ENCODE measurements around the gene BNIP3.
"Not testable (repeated sequence)": the region's sequence is repeated elsewhere in the genome, so short reads cannot be mapped to it uniquely, and the experiment has no call there.

The BNIP3 gene

GRCh38 chr10:131987301-131987700 is 5.6 kb upstream of the BNIP3 start:
- peaks cover 24% of the 10 kb centered on the region for H3K27me3 ChIP-seq (ENCODE audit: insufficient read depth, low read length)
- not testable (repeated sequence) for H3K4me3 ChIP-seq (ENCODE audit: low read length); H3K9ac ChIP-seq (ENCODE audit: low read depth, low read length); H3K4me1 ChIP-seq (ENCODE audit: insufficient read depth, low read length); H3K36me3 ChIP-seq (ENCODE audit: insufficient read depth, low read length); H3K9me3 ChIP-seq (ENCODE audit: insufficient read depth, low read depth, low read length); H3K27ac ChIP-seq (ENCODE audit: low read depth, low read length)
- 93% methylated on average over 4 of the region's 5 CpGs for WGBS

DNA sequence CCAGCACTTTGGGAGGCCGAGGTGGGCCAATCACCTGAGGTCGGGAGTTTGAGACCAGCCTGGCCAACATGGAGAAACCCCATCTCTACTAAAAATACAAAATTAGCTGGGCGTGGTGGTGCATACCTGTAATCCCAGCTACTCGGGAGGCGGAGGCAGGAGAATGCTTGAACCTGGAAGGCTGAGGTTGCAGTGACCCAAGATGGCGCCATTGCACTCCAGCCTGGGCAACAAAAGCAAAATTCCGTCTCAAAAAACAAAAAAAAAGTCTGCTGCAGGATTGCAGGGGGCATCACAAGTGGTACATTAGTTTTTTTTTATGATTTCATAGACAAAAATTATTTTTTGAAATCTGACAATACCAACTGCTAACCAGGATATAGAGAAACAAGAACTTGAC is 5.1 kb upstream of the BNIP3 start:
- not testable (repeated sequence) for H3K9ac ChIP-seq (ENCODE audit: low read depth, low read length); H3K9me3 ChIP-seq (ENCODE audit: insufficient read depth, low read depth, low read length); H3K4me3 ChIP-seq (ENCODE audit: low read length); H3K36me3 ChIP-seq (ENCODE audit: insufficient read depth, low read length); H3K4me1 ChIP-seq (ENCODE audit: insufficient read depth, low read length); H3K27ac ChIP-seq (ENCODE audit: low read depth, low read length)
- 93% methylated on average over 7 of the region's 7 CpGs for WGBS
- H3K27me3 ChIP-seq (ENCODE audit: insufficient read depth, low read length), result peaks cover 27% of the 10 kb centered on the region

DNA sequence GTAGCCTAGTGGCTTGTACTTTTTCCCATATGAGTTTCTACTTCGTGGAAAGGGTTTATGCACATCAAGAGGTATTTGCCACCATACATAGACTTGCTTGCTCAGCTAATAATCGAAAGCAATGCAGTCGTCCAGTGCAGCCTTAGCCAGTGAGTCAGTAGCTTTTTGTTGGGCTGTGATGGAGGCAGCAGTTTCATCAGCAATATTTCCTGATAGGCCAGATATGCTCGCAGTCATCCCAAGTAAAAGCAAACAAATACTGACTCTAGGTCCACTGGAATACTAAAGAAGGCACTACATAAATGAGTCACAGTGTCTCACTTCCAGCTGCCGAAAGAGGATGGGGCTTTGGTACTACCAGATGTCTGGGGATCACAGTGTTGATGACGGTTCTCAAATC is 2.1 kb upstream of the BNIP3 start:
- WGBS, result 85% methylated on average over 6 of the region's 6 CpGs
- no peak overlapping the region for H3K27ac ChIP-seq (ENCODE audit: low read depth, low read length)
- H3K9ac ChIP-seq (ENCODE audit: low read depth, low read length), result no peak overlapping the region
- H3K4me3 ChIP-seq (ENCODE audit: low read length), result no peak overlapping the region
- H3K9me3 ChIP-seq (ENCODE audit: insufficient read depth, low read depth, low read length), result peaks cover 3% of the 10 kb centered on the region; the same call in 1 of the 2 replicates
- H3K4me1 ChIP-seq (ENCODE audit: insufficient read depth, low read length), result peaks cover 13% of the 10 kb centered on the region
- no peaks in the 10 kb centered on the region for H3K36me3 ChIP-seq (ENCODE audit: insufficient read depth, low read length)
- peaks cover 33% of the 10 kb centered on the region for H3K27me3 ChIP-seq (ENCODE audit: insufficient read depth, low read length)

DNA sequence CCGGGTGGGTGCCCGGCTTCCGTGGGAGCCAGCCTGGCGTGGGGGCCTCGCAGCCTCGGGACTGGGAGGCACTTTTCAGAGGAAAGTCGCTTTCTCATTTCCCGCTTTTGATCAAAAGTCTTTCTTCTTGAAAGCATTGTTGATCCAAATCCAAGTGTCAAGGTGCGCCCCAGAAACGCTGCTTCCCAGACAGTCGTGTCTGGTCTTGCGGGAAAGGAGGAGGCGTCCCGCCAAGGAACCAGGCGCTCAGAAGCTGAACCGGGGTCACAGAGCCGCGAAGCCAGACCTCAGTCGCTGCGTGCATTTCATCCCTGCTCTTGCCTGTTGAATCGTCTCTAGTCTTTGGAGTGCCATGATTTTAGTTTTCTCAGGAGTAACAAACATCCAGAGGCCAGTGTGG is 1.1 kb upstream of the BNIP3 start:
- WGBS, result 74% methylated on average over 21 of the region's 21 CpGs
- no peak overlapping the region for H3K27ac ChIP-seq (ENCODE audit: low read depth, low read length)
- peak overlapping the region; percentile 74 for H3K4me3 ChIP-seq (ENCODE audit: low read length)
- H3K4me1 ChIP-seq (ENCODE audit: insufficient read depth, low read length), result peaks cover 19% of the 10 kb centered on the region
- no peak overlapping the region for H3K9ac ChIP-seq (ENCODE audit: low read depth, low read length)
- peaks cover 33% of the 10 kb centered on the region for H3K27me3 ChIP-seq (ENCODE audit: insufficient read depth, low read length)
- H3K9me3 ChIP-seq (ENCODE audit: insufficient read depth, low read depth, low read length), result peaks cover 3% of the 10 kb centered on the region; the same call in 1 of the 2 replicates
- H3K36me3 ChIP-seq (ENCODE audit: insufficient read depth, low read length), result no peaks in the 10 kb centered on the region; the same call in 1 of the 2 replicates

GRCh38 chr10:131982185-131982756 is 548 bp upstream of the BNIP3 start:
- Histone ChIP-seq H3K9me3 (ENCODE audit: insufficient read depth, low read depth, low read length) (peaks cover 3% of the 10 kb centered on the region; the same call in 1 of the 2 replicates), H3K9ac (ENCODE audit: low read depth, low read length) (peak overlapping the region; percentile 51; the same call in 1 of the 2 replicates), H3K4me1 (ENCODE audit: insufficient read depth, low read length) (peaks cover 20% of the 10 kb centered on the region), H3K4me3 (ENCODE audit: low read length) (peak overlapping the region; percentile 74), H3K27ac (ENCODE audit: low read depth, low read length) (no peak overlapping the region), H3K36me3 (ENCODE audit: insufficient read depth, low read length) (no peaks in the 10 kb centered on the region; the same call in 1 of the 2 replicates), H3K27me3 (ENCODE audit: insufficient read depth, low read length) (peaks cover 33% of the 10 kb centered on the region)
- 4% methylated on average over 83 of the region's 83 CpGs for WGBS

DNA sequence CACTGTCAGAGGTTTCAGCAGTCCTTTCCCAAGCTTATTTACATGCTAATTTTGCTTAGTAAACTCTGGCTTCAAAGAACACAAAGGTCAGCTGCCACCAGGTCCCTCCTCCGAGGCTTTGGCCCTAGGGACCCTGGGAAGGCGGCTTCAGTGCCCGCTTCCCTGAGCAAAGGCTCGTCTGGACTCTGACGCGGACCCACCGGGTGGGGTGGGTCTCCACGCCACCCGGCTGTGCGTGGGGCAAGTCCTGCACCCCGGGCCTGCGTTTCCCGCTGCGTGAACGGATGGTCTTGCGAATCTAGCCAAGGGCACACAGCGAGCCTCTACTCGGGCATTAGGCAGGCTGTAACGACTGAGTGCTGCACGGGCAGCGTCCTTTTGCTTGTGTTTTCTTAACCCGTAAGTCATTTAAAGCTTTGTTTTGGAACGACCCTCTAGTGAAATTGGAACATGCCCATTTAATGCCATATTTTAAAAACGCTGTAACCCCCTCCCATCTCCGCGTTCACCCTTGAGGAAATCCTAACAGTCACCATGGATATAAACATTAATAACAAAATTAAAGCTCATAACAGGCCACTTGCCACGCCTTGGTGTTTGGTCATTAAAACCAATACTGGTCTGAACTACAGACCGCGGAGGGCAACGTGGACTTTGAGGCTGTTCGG is 828 bp downstream of the BNIP3 start:
- H3K4me1 ChIP-seq (ENCODE audit: insufficient read depth, low read length), result peaks cover 20% of the 10 kb centered on the region

DNA sequence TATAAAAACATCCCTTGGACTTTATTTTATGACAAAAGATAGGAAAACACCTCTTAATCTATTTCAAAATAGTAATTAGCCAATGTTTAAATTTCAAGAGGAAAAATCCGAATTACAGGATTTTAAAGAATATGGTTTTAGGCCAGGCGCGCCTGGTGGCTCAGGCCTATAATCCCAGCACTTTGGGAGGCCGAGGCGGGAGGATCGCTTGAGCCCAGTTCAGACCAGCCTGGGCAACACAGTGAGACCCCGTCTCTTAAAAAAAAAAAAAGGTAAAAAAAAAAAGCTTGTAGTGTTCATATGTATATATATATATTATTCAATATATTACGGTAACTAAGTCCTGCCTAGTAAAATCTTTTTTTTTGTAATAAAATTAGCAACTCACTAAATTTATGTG is 1.4 kb downstream of the BNIP3 start:
- WGBS, result 66% methylated on average over 6 of the region's 8 CpGs
- H3K4me3 ChIP-seq (ENCODE audit: low read length), result peak overlapping the region; percentile 74
- peaks cover 12% of the 10 kb centered on the region; the same call in 1 of the 2 replicates for H3K36me3 ChIP-seq (ENCODE audit: insufficient read depth, low read length)
- peaks cover 20% of the 10 kb centered on the region for H3K4me1 ChIP-seq (ENCODE audit: insufficient read depth, low read length)
- no peaks in the 10 kb centered on the region for H3K9me3 ChIP-seq (ENCODE audit: insufficient read depth, low read depth, low read length)
- H3K9ac ChIP-seq (ENCODE audit: low read depth, low read length), result peak overlapping the region; percentile 58; the same call in 1 of the 2 replicates
- H3K27me3 ChIP-seq (ENCODE audit: insufficient read depth, low read length), result peaks cover 33% of the 10 kb centered on the region
- H3K27ac ChIP-seq (ENCODE audit: low read depth, low read length), result no peak overlapping the region

More for the DNA sequence above, 828 bp downstream of the BNIP3 start:
- Histone ChIP-seq H3K36me3 (ENCODE audit: insufficient read depth, low read length) (peaks cover 8% of the 10 kb centered on the region; the same call in 1 of the 2 replicates), H3K27ac (ENCODE audit: low read depth, low read length) (no peak overlapping the region), H3K9me3 (ENCODE audit: insufficient read depth, low read depth, low read length) (peaks cover 3% of the 10 kb centered on the region; the same call in 1 of the 2 replicates), H3K9ac (ENCODE audit: low read depth, low read length) (peak overlapping the region; percentile 50), H3K27me3 (ENCODE audit: insufficient read depth, low read length) (peaks cover 33% of the 10 kb centered on the region), H3K4me3 (ENCODE audit: low read length) (peak overlapping the region; percentile 74)
- under 1% methylated on average over 31 of the region's 31 CpGs for WGBS

DNA sequence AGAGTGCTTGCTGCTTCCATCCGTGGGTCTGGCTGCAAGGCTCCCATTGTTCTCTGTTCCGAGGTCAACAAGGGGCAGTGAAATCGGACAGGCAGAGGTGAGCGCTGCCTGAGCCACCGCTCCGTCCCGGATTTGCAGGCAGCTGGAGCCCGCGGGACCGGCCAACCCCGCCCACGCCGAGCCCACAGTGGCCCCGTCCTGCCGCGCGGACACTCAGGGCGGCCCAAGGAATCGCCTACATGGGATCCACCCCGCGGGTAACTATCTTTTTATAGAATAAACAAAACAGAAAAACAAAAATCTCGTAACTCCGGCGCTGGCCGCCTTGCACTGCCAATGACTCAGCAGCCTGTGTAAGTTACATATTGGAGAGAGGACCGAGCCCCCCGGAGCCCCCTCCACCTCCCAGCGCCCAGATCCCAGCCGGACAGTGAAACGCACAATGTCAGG is 1.9 kb downstream of the BNIP3 start:
- H3K9me3 ChIP-seq (ENCODE audit: insufficient read depth, low read depth, low read length), result no peaks in the 10 kb centered on the region
- H3K27ac ChIP-seq (ENCODE audit: low read depth, low read length), result no peak overlapping the region
- H3K27me3 ChIP-seq (ENCODE audit: insufficient read depth, low read length), result peaks cover 33% of the 10 kb centered on the region
- peaks cover 15% of the 10 kb centered on the region; the same call in 1 of the 2 replicates for H3K36me3 ChIP-seq (ENCODE audit: insufficient read depth, low read length)
- peak overlapping the region; percentile 74 for H3K4me3 ChIP-seq (ENCODE audit: low read length)
- 17% methylated on average over 27 of the region's 30 CpGs for WGBS
- H3K9ac ChIP-seq (ENCODE audit: low read depth, low read length), result peak overlapping the region; percentile 58
- peaks cover 20% of the 10 kb centered on the region for H3K4me1 ChIP-seq (ENCODE audit: insufficient read depth, low read length)

DNA sequence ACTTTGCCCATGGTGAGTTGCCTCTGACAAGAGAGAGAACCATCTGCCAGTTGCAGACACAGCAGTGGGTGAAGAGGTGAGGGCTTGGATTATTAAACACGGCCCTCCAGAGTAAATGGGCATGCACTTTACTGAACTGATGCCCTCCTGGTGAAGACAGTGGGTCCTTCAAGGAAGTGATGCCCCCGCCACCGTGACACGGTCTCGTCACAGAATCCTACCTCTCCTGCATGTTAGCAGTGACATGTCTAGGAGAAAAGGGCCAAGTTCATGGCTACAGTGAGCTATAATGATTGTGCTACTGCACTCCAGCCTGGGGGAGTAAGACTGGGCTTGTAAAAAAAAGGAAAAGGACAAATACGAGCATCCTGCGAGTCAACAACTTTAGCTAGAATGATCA is 2.4 kb downstream of the BNIP3 start:
- H3K36me3 ChIP-seq (ENCODE audit: insufficient read depth, low read length), result peaks cover 16% of the 10 kb centered on the region; the same call in 1 of the 2 replicates
- peak overlapping the region; percentile 74 for H3K4me3 ChIP-seq (ENCODE audit: low read length)
- peaks cover 20% of the 10 kb centered on the region for H3K4me1 ChIP-seq (ENCODE audit: insufficient read depth, low read length)
- peaks cover 29% of the 10 kb centered on the region for H3K27me3 ChIP-seq (ENCODE audit: insufficient read depth, low read length)
- 82% methylated on average over 7 of the region's 7 CpGs for WGBS
- no peak overlapping the region for H3K27ac ChIP-seq (ENCODE audit: low read depth, low read length)
- H3K9me3 ChIP-seq (ENCODE audit: insufficient read depth, low read depth, low read length), result no peaks in the 10 kb centered on the region
- peak overlapping the region; percentile 58; the same call in 1 of the 2 replicates for H3K9ac ChIP-seq (ENCODE audit: low read depth, low read length)

- no peaks in the 10 kb centered on the region for H3K9me3 ChIP-seq (ENCODE audit: insufficient read depth, low read depth, low read length)
- H3K4me1 ChIP-seq (ENCODE audit: insufficient read depth, low read length), result peaks cover 20% of the 10 kb centered on the region
- no peak overlapping the region for H3K27ac ChIP-seq (ENCODE audit: low read depth, low read length)
- H3K27me3 ChIP-seq (ENCODE audit: insufficient read depth, low read length), result peaks cover 24% of the 10 kb centered on the region
- 49% methylated on average over 6 of the region's 6 CpGs for WGBS
- H3K4me3 ChIP-seq (ENCODE audit: low read length), result peak overlapping the region; percentile 74; the same call in 1 of the 2 replicates
- peaks cover 21% of the 10 kb centered on the region; the same call in 1 of the 2 replicates for H3K36me3 ChIP-seq (ENCODE audit: insufficient read depth, low read length)
- H3K9ac ChIP-seq (ENCODE audit: low read depth, low read length), result no peak overlapping the region
Observed at GRCh38 chr10:131978851-131979250, 2.9 kb downstream of the BNIP3 start.

DNA sequence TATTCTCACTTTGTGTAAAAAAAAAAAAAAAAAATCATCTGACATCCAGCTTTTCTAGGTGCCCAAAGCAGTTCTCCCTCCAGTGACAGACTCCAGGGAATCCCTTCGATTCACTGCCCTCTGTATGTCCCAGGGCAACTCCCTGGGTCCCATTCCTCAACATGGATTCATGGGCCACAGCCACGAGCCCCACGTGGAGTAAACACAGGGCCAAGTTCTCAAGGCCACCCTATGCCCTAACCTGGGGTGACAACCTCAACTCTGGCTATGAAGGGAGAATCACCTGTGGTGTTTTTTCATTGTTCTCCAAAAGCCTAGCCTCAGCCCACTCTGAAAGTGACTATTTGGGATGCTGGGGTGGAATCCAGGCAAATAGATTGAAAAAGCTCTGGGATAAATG is 3.4 kb downstream of the BNIP3 start:
- H3K4me1 ChIP-seq (ENCODE audit: insufficient read depth, low read length), result peaks cover 20% of the 10 kb centered on the region
- WGBS, result 74% methylated on average over 3 of the region's 3 CpGs
- peak overlapping the region; percentile 74; the same call in 1 of the 2 replicates for H3K4me3 ChIP-seq (ENCODE audit: low read length)
- H3K27me3 ChIP-seq (ENCODE audit: insufficient read depth, low read length), result peaks cover 20% of the 10 kb centered on the region
- no peaks in the 10 kb centered on the region for H3K9me3 ChIP-seq (ENCODE audit: insufficient read depth, low read depth, low read length)
- H3K36me3 ChIP-seq (ENCODE audit: insufficient read depth, low read length), result peaks cover 26% of the 10 kb centered on the region; the same call in 1 of the 2 replicates
- H3K9ac ChIP-seq (ENCODE audit: low read depth, low read length), result no peak overlapping the region
- peak overlapping the region; percentile 31; the same call in 1 of the 2 replicates for H3K27ac ChIP-seq (ENCODE audit: low read depth, low read length)

Measured in HUES64 (cell line).